GM12891 (cell line): Measurements from ENCODE around the gene OPRL1.
A peak's percentile ranks its signal among the peaks of the same experiment; 100 is the strongest.

Experiments used
- DNase-seq: peaks from one replicate; pipeline ENCODE4 v3.0.0; 2011; ENCODE audit warnings: low spot score; ENCODE audit not compliant: insufficient read length
- FAIRE-seq: peaks from 2 replicates; lab custom pipeline; 2011; peaks lifted over from hg19 to GRCh38; lab: Jason Lieb, UNC
- PAX5 ChIP-seq: IDR thresholded peaks from 2 replicates; pipeline ENCODE4 v1.6.1; 2011; ENCODE audit warnings: low read length, moderate library complexity, mild to moderate bottlenecking; ENCODE audit not compliant: insufficient read depth, severe bottlenecking
- POLR2A ChIP-seq: IDR thresholded peaks from 2 replicates; pipeline ENCODE4 v1.6.1; 2011; ENCODE audit warnings: low read depth, low read length, control low read depth
- POLR2AphosphoS5 ChIP-seq: IDR thresholded peaks from 2 replicates; pipeline ENCODE4 v1.6.1; 2011; ENCODE audit warnings: low read depth, low read length, control low read depth
- POU2F2 ChIP-seq: IDR thresholded peaks from 2 replicates; pipeline ENCODE4 v1.6.1; 2011; ENCODE audit warnings: low read depth, mild to moderate bottlenecking, control low read depth, low read length, moderate library complexity
- SPI1 ChIP-seq: IDR thresholded peaks from 2 replicates; pipeline ENCODE4 v1.6.1; 2011; ENCODE audit warnings: low read depth, low read length, control low read depth
- TAF1 ChIP-seq: IDR thresholded peaks from 2 replicates; pipeline ENCODE4 v1.6.1; 2011; ENCODE audit warnings: low read depth, low read length, control low read depth

OPRL1 gene

DNA sequence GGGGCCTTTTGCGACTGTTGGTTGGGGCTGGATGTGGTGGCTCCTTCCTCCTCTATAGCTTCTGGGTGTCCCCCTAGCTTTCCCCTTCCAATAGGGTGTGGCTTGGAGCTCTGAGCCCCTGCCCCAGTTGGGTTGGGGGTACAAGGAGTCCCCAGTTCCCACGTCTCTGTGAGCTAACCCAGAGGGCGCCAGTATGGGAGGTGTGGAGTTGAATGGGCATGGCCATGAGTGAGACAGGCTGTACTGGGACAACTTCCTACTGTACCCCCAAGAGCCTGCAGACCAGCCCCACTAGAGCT, 42.7 kb upstream of the OPRL1 start:
- DNase-seq (no peak), FAIRE-seq (no peak)
- TF ChIP-seq SPI1 (no peak), TAF1 (no peak), POLR2A (0 out of 2 replicates have a peak, but pooled peaks have one; percentile 13), POU2F2 (no peak), POLR2AphosphoS5 (0 out of 2 replicates have a peak, but pooled peaks have one; percentile 18), PAX5 (no peak)

DNA sequence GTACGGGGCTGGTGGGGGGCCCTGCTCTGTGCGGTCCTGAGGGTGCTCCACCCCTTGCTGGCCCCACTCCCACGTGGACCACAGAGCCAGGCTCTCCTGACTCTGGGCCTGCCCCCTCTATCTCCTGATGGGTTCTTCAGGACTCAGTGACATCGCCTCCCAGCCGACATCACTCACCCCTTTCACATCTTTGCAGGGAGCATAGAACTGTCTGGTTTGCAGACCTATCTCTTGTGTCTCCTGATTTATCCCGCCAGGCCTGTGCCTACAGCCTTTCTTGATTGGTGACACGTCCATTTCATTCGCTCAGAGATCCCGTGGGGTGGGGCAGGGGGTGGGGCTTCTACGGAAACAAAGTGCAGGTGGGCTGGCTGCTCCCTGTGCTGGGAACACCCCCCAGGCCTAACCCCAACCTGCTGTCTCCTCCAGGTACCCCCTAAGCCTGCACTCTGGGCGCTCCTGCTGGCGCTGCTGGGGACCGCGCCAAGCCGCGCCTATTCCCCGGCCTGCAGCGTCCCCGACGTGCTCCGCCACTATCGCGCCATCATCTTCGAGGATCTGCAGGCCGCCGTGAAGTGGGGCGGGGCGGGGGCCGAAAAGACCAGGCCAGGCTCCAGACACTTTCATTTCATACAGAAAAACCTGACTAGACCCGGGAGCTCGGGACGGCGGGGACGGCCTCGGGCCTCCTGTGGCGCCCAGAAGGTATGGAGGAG, 42.2 kb upstream of the OPRL1 start:
- DNase-seq (no peak), FAIRE-seq (peak; percentile 51)
- no peak for TF ChIP-seq SPI1
- no peak; the same call in 1 of the 2 replicates for TF ChIP-seq POU2F2
- peak; percentile 80 for TF ChIP-seq POLR2A
- TF ChIP-seq TAF1 = 0 out of 2 replicates have a peak, but pooled peaks have one; percentile 44
- no peak for TF ChIP-seq PAX5
- TF ChIP-seq POLR2AphosphoS5 = peak; percentile 55; the same call in 1 of the 2 replicates

DNA sequence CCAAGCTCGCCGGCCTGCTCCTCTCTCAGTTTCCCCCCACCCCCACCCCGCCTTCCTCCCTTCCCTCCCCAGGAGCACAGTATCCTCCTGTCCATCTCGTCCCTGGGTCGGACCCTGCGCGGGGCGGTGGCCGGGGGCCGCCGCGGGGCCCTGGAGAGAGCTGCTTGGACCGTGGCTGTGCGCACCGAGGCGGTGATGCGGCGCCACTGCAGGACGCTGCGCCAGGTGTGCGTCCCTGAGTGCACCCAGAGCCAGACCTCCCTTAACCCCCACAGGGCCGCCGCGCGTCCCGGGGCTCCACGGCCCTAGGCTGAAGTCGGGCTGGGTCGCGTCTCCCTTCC, 41.7 kb upstream of the OPRL1 start:
- DNase-seq (no peak), FAIRE-seq (peak; percentile 47)
- TF ChIP-seq TAF1 (no peak), PAX5 (peak; percentile 44)

DNA sequence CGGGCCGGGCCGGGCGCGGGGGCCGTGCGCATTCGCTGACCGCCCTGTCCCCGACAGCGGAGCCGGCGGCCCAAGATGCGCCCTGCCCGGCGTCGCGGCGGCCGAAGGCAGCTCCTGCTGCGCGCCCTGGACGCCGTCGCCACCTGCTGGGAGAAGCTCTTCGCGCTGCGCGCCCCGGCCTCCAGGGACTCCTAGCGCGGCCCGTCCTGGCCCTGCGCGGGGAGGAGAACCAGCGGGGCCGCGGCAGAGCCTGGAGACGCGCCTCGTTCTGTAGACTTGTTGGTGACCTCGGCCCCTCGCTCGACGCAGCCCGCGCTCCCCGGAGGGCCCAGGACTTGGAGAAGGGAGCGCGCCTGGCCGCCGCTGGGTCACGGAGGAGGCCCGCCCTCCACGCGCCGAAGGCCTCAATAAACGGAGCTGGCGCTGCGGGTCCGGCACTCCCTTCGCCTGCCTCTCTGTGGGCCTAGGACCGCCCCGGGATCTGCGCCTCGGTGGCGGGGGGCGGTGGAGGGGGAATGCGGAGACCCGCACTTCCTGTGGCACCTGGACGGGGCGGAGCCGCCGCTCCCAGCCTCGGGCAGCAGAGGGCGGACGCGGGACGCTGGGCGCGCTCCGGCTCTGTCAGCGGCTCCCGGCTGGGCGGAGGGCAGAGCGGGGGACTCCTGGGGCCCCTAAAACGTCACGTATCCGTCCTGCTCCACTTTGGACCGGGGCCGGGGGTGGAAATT, 41.2 kb upstream of the OPRL1 start:
- FAIRE-seq (peak; percentile 26), DNase-seq (peak; percentile 88)
- TF ChIP-seq TAF1 (peak; percentile 17; the same call in 1 of the 2 replicates), POLR2AphosphoS5 (no peak)

DNA sequence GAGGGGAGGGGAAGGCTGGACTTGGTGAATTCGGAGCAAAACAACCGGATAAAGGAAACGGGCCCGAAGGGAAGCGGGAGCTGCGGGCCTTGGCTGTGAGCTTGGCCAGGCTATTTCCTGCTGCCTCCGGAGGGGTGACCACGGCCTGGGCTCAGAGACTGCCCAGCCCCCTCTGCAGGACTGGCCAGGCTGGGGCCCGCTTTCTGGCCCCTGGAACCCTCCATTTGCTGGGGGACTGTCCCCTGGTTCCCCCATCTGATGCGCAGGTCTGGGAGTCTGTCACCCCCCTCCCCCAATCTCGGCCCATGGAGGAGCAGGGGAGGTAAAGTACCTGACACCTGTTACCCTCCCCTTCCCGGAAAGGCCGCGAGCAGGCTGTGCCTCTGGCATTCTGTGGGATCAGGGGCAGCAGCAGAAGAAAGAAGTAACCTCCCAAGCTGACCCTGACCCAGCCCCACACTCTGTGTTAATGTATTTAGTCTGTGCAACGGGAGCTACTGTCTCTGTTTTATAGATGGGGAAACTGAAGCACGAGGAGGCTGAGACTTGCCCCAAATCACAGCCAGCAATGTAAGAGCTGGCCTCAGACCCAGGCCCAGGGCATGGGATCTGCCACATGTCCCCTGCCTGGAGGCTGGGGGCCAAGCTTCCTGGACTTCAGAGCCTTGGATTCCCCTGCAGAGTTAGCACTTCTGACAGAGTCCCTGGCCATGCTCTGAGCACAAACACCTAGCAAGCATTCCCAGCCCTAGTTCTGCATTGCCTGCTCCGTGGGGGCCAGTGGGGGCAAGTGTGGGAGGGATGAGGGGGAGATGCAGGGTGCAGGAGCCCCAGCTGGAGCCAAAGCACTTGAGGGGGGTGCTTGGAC, 40.4 kb upstream of the OPRL1 start:
- no peak for FAIRE-seq
- no peak for DNase-seq
- no peak for TF ChIP-seq PAX5
- no peak for TF ChIP-seq TAF1
- peak; percentile 63; the same call in 1 of the 2 replicates for TF ChIP-seq POLR2A
- peak; percentile 34; the same call in 1 of the 2 replicates for TF ChIP-seq POU2F2

DNA sequence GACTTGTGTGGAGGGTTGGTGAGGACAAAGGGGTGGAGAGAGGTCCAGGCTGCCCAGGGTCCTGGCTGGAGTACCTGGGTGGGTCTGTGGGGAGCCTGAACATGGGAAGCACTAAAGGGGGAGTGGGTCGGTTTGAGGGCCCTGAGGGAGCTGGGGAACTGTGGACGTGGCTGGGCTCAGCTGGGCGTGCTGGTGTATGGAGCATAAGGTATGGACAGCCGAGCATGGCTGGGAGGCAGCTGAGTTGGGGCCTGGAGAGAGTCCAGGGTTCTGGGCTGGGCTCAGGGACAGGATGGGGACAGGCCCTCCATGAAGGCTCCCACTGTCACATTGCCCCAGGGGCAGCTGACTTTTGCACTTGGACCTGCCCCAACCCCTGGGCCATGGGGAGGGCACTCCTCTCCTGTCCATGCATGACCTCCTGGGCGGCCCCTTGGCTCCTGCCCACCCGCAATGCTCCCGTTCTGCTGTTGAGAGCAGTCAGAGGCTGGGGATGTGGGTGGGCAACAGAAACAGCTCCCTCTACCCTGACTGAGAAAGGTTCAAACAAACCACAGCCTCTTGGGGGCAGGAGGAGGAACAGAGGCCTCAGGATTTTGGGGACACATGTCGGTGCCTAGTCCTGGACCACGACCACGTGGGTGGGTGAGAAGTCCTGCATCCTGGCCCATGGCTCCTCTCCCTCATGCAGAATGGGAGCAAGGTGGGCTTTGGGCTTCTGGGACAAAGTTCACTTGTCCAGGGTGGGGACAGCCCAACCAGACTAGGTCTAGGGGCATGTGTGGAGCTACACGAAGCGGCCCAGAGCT, 39.4 kb upstream of the OPRL1 start:
- DNase-seq (no peak), FAIRE-seq (no peak)
- TF ChIP-seq POU2F2 (0 out of 2 replicates have a peak, but pooled peaks have one; percentile 10), TAF1 (no peak), SPI1 (no peak), POLR2AphosphoS5 (0 out of 2 replicates have a peak, but pooled peaks have one; percentile 53)

DNA sequence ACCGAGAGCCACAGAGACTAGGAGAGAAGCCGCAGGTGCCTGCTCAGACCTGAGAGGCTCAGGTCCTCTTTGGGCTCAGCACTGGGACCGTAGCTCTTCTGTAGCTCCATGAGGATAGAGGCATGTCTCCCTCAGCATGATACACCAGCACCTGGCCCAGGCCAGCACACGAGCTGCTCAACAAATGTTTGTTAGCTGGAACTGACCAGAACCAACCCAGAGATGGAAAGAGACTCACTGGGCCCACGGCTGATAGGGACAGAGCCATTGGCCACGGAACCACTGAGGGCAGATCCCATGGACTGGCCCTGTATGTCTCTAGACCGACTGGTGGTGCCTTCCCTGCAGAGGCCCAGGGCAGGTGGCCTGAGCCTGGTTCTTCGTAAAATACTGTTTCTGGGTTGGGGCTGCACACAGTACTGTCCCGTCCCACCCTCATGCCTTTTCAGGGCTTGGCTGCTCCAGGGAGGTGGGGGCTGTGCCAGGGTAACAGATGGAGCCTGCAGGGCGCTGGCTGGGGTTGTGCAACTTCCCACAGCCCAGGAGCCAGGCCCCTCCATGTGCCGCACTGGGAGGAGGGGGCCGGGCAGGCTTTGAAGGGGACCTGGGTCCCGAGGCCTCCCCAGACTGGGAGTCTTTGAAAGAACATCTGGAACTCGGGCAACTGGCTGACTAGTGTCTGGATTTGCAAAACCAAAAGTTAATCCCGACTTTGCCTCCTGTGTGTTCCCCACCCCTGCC, 38.7 kb upstream of the OPRL1 start:
- TF ChIP-seq POLR2A (peak; percentile 73), POLR2AphosphoS5 (peak; percentile 77), POU2F2 (peak; percentile 38; the same call in 1 of the 2 replicates), TAF1 (no peak), PAX5 (no peak), SPI1 (no peak)
- DNase-seq (no peak), FAIRE-seq (no peak)

DNA sequence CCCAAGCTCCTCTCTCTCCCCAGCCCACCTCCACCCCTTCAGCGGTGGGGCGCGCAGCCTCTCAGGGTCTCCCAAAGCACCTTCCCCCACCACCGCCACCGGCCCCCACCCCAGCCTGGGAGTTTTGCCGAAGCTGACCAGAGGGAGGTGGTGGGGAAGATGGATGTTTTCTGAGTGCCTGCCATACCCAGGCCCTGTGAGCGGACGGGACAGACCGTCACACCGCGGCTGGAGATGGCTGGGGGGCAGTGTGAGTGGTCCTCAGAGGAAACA, 38.2 kb upstream of the OPRL1 start:
- DNase-seq = no peak
- FAIRE-seq = no peak
- no peak for TF ChIP-seq SPI1
- no peak for TF ChIP-seq POLR2AphosphoS5
- no peak for TF ChIP-seq POU2F2
- TF ChIP-seq POLR2A = no peak
- TF ChIP-seq TAF1 = no peak
- no peak for TF ChIP-seq PAX5

DNA sequence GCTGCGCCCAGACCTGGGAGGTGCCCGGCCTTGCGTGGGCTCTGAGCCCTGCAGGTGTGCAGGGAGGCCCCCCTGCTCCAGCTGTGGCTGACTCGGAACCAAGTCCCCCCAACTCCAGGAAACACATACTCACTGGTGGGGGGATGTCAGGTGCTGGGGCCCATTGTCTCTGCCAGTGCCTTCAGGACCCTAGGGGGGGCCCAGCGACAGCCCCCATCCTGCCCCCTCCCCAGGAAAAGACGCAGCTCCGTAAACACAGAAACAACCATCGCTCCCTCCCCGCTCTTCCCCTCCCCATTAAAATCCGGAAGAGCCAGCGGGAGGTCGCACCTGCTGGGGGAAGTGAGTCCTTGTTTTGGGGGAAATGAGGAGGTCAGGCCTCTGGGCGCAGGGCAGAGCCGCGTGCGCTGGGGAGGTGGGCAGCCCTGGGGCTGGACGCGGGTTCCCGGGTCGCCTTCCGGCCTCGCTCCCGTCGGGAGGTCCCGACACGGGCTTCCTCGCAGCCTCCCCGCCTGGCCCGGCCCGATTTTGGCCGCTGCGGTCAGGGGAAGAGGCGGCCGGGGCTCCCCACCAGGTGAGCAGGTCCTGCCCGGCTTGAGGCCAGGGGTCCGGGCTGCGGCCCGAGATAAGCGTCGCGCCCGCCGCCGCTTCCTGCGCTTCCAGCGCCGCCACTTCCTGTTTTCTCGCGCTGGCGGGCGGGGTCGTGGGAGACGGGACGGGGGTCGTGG, 37.7 kb upstream of the OPRL1 start:
- DNase-seq (no peak), FAIRE-seq (peak; percentile 33)

More for the DNA sequence above, 37.7 kb upstream of the OPRL1 start:
- TF ChIP-seq SPI1 (peak; percentile 74), PAX5 (no peak), POLR2A (peak; percentile 74), TAF1 (no peak), POLR2AphosphoS5 (peak; percentile 55; the same call in 1 of the 2 replicates)
